HCEC 1CT (cell line): ENCODE measurements around the gene HES3.
A peak's percentile ranks its signal among the peaks of the same experiment; 100 is the strongest.

ENCODE experiments used
- DNase-seq: peaks from one replicate; pipeline ENCODE4 v3.0.0-alpha.2; 2017

Gene HES3

DNA sequence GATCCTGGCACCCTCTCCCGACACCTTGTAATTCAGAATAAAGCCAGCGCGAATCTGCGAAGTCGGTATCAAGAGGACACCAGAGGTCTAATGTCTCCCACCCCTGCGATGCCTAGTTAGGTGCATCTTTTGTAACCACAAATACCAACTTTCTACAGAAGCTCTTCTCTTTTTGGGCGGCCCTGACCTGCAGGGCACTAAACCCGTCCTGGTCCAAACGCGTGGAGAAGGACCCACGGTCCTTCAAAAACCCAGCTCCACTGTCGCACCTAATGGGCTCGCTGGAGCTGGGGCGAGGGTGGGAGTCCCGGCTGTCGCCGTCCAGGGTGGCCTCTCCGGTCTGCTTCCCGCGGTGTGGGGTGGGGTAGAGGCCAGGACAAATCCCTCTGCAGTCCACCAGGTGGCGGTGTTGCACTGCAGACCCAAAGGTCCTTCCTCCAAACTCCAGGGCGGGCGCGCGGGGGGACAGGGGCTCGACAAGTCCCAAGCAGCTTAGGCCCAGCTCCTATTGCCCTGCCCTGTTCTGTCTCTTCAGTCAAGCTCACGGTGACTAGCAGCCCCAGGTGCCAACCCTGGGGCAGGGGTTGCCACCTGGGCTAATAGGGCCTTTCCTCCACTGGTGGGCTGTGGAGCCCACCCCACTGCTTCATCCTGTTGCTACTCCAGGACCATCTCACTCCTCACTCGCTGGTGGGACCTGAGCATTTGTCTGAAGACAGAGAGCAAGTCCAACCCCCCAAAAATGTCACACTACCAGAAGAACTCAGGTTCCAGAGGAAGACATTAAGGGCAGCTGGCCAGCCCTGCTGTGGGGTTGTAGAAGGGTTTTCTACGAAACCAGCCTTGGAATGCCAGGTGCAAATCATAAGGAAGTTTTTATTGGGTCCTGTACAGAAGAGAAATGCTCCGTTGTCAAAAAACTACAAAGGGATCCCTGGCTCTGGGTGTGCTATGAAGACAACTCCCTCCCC is 2.8 kb downstream of the HES3 start:
- peak; percentile 55 for DNase-seq

- no peak for DNase-seq
These were observed 3.7 kb downstream of the HES3 start for GRCh38 chr1:6247651-6248050.

DNA sequence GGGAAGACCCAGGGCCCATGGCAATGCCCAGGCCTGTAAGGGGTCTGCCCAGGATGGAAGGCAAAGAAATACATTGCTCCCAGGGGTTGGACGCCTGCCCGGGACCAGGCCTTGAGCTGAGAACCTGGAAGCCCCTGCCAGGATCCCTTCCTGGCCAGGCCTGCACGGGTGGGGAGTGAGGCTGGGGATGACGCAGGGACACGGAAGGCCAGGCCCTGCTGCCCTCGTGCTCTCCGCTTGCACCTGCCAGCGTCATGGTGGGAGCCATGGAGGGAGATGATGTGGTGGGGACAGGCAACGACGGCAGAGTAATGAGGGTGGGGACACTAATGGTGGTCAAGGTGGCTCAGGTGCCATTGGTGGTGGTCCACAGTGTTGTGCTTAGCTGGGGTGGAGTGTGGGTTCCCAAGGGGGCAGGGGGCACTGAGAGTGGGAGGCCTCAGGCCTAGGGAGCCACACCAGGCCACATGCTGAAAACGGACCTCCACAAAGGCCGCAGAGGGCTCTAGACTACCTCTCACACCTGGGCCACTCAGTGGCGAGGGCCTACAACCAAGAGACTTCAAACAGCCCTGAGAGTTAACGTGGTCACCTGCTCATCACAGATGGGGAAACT is 4.3 kb downstream of the HES3 start:
- DNase-seq, result no peak

- DNase-seq, result no peak
These were observed 5.2 kb downstream of the HES3 start for GRCh38 chr1:6248932-6249738.

GRCh38 chr1:6249739-6250689 is 6.0 kb downstream of the HES3 start:
- DNase-seq, result no peak

DNA sequence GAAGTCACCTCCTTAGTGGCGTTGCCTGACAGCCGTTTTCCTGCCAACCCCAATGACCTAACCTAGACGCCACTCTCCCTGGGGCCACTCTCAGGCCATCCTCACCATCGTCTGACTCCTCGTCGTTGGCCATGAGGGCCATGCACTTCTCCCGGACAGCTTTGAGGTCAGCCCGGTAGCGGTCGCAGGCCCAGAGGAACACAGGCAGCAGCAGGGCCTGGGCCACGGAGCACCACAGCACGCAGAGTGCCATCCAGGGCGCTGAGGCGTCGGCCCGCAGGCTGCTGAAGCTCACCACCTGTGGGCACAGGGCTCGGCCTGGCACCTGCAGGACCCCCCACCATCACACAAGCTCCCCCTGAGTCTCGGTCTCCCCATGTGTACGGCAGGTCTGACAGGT is 7.3 kb downstream of the HES3 start:
- DNase-seq, result no peak

DNA sequence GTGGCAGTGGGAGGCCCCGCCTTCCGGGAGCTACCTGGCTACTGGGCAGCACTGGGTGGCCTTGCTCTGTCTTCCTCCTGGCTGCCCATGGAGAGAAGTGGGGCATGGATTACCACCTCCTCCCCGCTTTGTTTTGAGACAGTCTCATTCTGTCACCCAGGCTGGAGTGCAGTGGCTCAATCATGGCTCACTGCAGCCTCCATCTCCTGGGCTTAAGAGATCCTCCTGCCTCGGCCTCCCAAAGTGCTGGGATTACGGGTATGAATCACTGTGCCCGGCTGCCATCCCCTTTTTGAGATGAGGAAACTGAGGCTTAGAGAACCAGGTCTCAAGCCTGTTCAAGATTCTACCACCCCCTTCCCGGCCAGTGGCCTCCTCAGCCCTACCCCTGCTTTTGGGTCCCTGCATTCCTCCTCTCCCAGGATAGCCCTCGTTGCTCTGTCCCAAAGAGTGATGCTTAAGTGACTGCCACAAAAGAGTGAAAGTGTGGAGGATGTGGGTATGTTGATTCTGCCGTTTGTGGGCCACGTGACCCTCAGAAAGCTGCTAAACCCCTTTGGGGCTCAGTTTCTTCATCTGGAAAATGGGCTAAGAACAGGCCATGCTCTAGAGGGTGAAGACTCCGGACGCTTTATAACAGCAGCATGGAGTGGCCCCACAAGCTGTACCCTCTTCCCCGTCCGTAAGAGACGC is 7.8 kb downstream of the HES3 start:
- DNase-seq, result no peak

DNA sequence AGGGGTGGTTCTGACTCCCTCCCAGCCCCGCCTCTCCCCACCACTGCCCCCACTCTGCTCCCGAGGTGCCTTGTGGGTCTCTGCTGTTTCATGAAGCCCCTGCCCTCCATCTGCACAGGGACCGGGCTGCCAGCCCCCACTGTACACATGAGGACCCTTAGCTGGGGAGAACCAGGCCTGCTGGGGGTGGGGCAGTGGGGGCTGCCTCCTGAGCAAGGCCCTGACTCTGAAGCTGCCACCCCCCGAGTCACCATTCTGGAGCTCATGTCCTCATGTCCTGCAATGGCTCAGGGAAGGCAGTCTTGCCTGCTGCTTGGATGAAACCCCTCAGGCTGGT is 8.4 kb downstream of the HES3 start:
- DNase-seq, result no peak

DNA sequence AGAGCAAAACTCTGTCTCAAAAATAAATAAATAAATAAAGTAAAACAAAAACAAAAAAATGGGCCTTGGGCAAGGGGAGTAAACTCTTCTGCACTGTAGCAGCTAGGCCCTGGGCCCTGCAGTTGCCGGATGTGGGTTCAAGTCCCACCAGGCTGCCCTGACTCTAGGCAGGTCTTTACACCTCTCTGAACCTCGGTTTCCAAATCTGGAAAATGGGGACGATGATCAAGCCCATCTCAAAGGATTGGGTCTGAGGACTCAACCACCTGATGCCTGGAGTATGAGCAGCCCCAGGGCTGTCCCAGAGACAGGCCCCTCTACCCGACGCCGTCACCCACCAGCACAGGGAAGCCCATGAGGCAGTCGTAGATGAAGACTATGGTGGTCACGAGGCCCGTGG is 9.4 kb downstream of the HES3 start:
- DNase-seq, result no peak

- DNase-seq, result no peak
These were observed 10.7 kb downstream of the HES3 start for GRCh38 chr1:6254691-6255090.

GRCh38 chr1:6256645-6257044 is 12.7 kb downstream of the HES3 start:
- DNase-seq, result no peak

DNA sequence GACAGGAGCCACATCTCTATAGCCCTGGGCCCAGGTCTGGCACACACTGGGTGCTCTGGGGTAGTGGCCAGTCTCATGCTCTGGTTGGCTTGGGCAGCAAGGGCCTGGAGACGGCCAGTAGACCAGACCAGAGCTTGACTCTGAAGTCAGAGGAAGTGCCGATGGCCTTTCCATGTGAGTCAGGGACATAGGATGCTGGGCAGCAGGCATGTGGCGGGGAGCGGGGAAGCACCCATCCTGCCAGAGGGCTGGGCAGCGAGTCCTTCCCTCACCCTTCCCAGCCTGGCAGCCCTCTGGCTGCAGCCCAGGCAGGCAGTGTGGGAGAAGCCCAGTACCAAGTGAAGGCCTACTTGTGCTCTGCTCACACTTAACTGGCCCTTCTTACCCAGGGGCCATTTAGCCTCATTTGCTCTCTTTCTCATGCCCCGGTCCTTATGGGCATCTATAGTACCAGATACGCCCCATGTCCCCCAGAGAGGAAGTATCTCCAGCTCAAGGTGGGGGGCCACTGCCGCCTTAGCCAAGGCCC is 13.6 kb downstream of the HES3 start:
- DNase-seq, result no peak

GRCh38 chr1:6258675-6259074 is 14.7 kb downstream of the HES3 start:
- DNase-seq, result no peak

- DNase-seq, result peak; percentile 84
These were observed 15.7 kb downstream of the HES3 start for GRCh38 chr1:6259491-6260362.

- no peak for DNase-seq
These were observed 16.5 kb downstream of the HES3 start for GRCh38 chr1:6260433-6260934.

- peak; percentile 29 for DNase-seq
These were observed 17.1 kb downstream of the HES3 start, which contains the start of gene GPR153 for GRCh38 chr1:6260961-6261614. TSS of gene GPR153 (minus strand) at chr1:6261098. CDS start at chr1:6254905, 6,193 bp downstream.

DNA sequence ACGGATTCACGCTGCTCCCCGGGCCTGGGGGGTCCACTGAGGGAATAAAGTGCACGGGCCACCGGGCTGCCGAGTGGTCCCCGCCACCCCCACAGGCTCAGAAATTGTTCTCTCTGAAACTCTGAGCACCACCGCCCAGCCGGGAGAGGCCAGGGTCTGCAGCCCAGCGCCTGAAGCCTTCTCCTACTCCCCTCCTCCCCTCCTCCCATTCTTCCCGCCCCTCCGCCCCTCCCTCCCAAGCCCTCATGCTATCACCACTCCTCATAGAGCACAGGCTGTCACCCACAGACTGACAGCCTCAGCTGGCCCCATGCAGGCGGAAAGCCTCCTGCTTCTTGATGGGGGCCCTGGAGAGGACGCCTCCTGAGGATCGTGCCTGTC is 17.6 kb downstream of the HES3 start:
- no peak for DNase-seq

DNA sequence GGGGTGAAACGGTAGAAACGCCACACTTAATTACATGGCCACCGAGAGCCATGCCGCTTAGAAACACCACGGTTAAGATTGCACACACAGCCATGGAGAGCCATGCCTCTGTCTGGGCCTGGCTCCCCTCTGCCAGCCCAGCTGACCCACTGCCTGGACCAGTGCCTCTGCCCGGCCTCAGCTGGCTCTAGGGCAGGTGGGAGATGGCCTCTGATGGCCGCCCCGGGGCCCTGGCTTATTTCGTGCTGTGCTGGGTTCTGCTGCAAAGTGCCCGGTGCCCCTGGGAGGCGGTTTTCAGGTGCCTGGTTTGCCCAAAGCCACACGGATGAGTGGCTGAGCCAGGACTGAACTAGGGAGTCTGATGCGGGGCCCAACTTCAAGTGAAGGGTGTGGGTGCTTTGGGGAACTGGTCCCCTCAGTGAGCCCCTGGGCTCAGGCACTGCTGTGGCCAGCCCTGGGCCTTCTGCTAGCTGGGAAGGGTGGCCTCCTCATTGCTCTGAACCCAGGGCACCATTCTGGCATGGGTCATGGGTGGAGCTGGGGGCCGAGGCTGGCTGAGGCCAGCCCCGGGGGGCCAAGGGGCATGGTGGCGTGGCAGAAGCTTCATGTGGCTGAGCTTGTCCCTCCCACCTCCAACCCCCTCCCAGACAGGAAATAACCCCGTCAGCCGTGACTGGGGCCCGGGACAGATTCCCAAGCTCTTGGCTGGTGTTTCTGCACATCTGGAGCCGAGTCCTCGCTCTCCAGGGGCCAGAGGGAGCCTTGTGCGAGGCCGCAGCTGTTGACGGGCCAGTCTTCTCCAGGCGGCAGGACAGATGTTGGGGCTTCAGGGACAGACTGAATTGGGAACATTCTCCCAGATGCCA is 18.8 kb downstream of the HES3 start:
- DNase-seq, result no peak

- DNase-seq, result no peak
These were observed 19.7 kb downstream of the HES3 start for GRCh38 chr1:6263716-6264115.
